BJ (cell line): Measurements from ENCODE around the gene ZNF77. TPM values are rescaled to one million over a fixed set of nuclear protein-coding genes. Genes with fewer than 3 reads are reported as not detected.

Source experiments
- CTCF ChIA-PET: fragments of 350-600 bp; formaldehyde crosslinking; extraction: SDS; loops from one replicate; lab custom pipeline; 2021; ENCODE audit warnings: antibody characterized with exemption, inconsistent platforms; lab: Yijun Ruan, JAX
- POLR2A ChIA-PET: fragments of 300-600 bp; sonication (Branson Sonifier 250); formaldehyde crosslinking; extraction: SDS; loops from one replicate; lab custom pipeline; 2021; ENCODE audit warnings: antibody characterized with exemption; lab: Charles Lee
- DNase-seq: peaks from one replicate; pipeline ENCODE4 v3.0.0-alpha.2; 2011; ENCODE audit warnings: low read depth
- H3K27me3 ChIP-seq: 2 replicates; pipeline ENCODE4 v1.6.0; 2011; ENCODE audit warnings: low read length; ENCODE audit not compliant: control insufficient read depth, insufficient read depth
- H3K36me3 ChIP-seq: 2 replicates; pipeline ENCODE4 v1.5.1; 2011; ENCODE audit warnings: low read length; ENCODE audit not compliant: control insufficient read depth, insufficient read depth
- H3K4me3 ChIP-seq: 2 replicates; pipeline ENCODE4 v1.5.1; 2011; ENCODE audit warnings: low read depth, mild to moderate bottlenecking, control low read depth, low read length
- CTCF ChIP-seq: IDR thresholded peaks from 2 replicates; pipeline ENCODE4 v1.5.1; 2011; ENCODE audit warnings: low read depth, mild to moderate bottlenecking, control low read depth, inconsistent platforms, low read length, moderate library complexity; ENCODE audit not compliant: insufficient read depth
- polyA plus RNA-seq: library from polyadenylated mRNA; depleted of rRNA; stranded (reverse); fragments of >200 nt; gene quantifications from 2 replicates; pipeline ENCODE4 v1.2.3, GENCODE V29; 2011; rRNA removed

Gene ZNF77
- polyA plus RNA-seq, 1 experiment, result 3.2 TPM

GRCh38 chr19:2887391-2887914 is 57.3 kb downstream of the ZNF77 start:
- DNase-seq, result peak; percentile 29
- TF ChIP-seq CTCF, result peak; percentile 69
- no peaks in the 10 kb centered on the region for H3K27me3 ChIP-seq
- H3K4me3 ChIP-seq, result no peak overlapping the region
- ChIA-PET POLR2A (no interaction called here), CTCF (interaction anchor here (0.6 to 2.1 kb wide), 21 partner anchors 8 to 239 kb away, joined by 3 to 22 read pairs (median 4); partner anchors contain the start of genes ZNF554, ZNF556 and ZNF57)
- no peaks in the 10 kb centered on the region for H3K36me3 ChIP-seq

GRCh38 chr19:2885736-2886135 is 59.0 kb downstream of the ZNF77 start:
- no peak for DNase-seq
- H3K27me3 ChIP-seq, result no peaks in the 10 kb centered on the region
- H3K4me3 ChIP-seq, result no peak overlapping the region
- no peaks in the 10 kb centered on the region for H3K36me3 ChIP-seq
- TF ChIP-seq CTCF, result no peak
- POLR2A ChIA-PET, result no interaction called here
- CTCF ChIA-PET, result interaction anchor here (1.1 to 2.0 kb wide), 3 partner anchors 30 to 237 kb away, joined by 3 to 6 read pairs (median 3); no protein-coding TSS in a partner anchor

GRCh38 chr19:2883686-2884439 is 60.9 kb downstream of the ZNF77 start:
- POLR2A ChIA-PET, result interaction anchor here (0.5 kb wide), 1 partner anchor 14 kb away, joined by 3 read pairs; no protein-coding TSS in a partner anchor
- CTCF ChIA-PET, result interaction anchor here (0.6 to 0.9 kb wide), 2 partner anchors 11 to 96 kb away, joined by 3 read pairs; no protein-coding TSS in a partner anchor

More at GRCh38 chr19:2883686-2884439, 60.9 kb downstream of the ZNF77 start:
- no peak for TF ChIP-seq CTCF
- DNase-seq, result no peak
- H3K27me3 ChIP-seq, result no peaks in the 10 kb centered on the region
- H3K4me3 ChIP-seq, result no peak overlapping the region
- H3K36me3 ChIP-seq, result no peaks in the 10 kb centered on the region

Other genes with a start within 250 kb of the ZNF77 start
- 0.20 and 0.22 TPM in 2 replicates for gene GNG7, start 242.3 kb downstream of the ZNF77 start, polyA plus RNA-seq
- gene DIRAS1, start 223.6 kb downstream of the ZNF77 start, polyA plus RNA-seq, result 11.1 and 21.4 TPM in 2 replicates
- 51.7 and 67.9 TPM in 2 replicates for gene SLC39A3, start 205.0 kb downstream of the ZNF77 start, polyA plus RNA-seq
- gene SGTA, start 161.7 kb downstream of the ZNF77 start, polyA plus RNA-seq, result 45.2 and 88.2 TPM in 2 replicates
- 43.5 and 71.7 TPM in 2 replicates for gene THOP1, start 159.5 kb downstream of the ZNF77 start, polyA plus RNA-seq
- 2.1 and 2.2 TPM in 2 replicates for gene ZNF554, start 125.1 kb downstream of the ZNF77 start, polyA plus RNA-seq
- gene ZNF555, start 103.5 kb downstream of the ZNF77 start, polyA plus RNA-seq, result 3.0 and 5.0 TPM in 2 replicates
- gene ZNF556, start 77.6 kb downstream of the ZNF77 start, polyA plus RNA-seq, result not detected in 2 replicates
- gene ZNF57, start 44.0 kb downstream of the ZNF77 start, polyA plus RNA-seq, result 1.8 and 2.8 TPM in 2 replicates
- 0.12 and 0.26 TPM in 2 replicates for gene TLE6, start 32.6 kb upstream of the ZNF77 start, polyA plus RNA-seq
- gene TLE2, start 84.3 kb upstream of the ZNF77 start, polyA plus RNA-seq, result 0.74 and 1.0 TPM in 2 replicates
- gene TLE5, start 117.5 kb upstream of the ZNF77 start, polyA plus RNA-seq, result 365 and 579 TPM in 2 replicates
- gene GNA11, start 149.4 kb upstream of the ZNF77 start, polyA plus RNA-seq, result 8.0 and 15.6 TPM in 2 replicates
- 0.06 TPM in 1 of 2 replicates, not detected in the other for gene GNA15, start 191.1 kb upstream of the ZNF77 start, polyA plus RNA-seq
- not detected in 2 replicates for gene S1PR4, start 233.8 kb upstream of the ZNF77 start, polyA plus RNA-seq
- 45.3 and 75.8 TPM in 2 replicates for gene NCLN, start 241.0 kb upstream of the ZNF77 start, polyA plus RNA-seq